GM19043 (cell line): ENCODE measurements around the gene ZNF17.
A peak's percentile ranks its signal among the peaks of the same experiment; 100 is the strongest.
"Not testable (repeated sequence)": the region's sequence is repeated elsewhere in the genome, so short reads cannot be mapped to it uniquely, and the experiment has no call there.

Source experiments
- ATAC-seq: cut with Tn5 transposase; IDR thresholded peaks from one replicate; pipeline ENCODE4 v1.9.1; 2021; ENCODE audit warnings: low read depth; ENCODE audit not compliant: unreplicated experiment

Gene ZNF17

GRCh38 chr19:57410877-57411671 is at the start of gene ZNF17:
Gene ZNF17 (plus strand): TSS chr19:57411161. CDS start chr19:57413616, 2,455 bp downstream.
- peak; percentile 99 for ATAC-seq

GRCh38 chr19:57362419-57362818 is 48.5 kb upstream of the ZNF17 start:
- no peak for ATAC-seq

GRCh38 chr19:57362997-57363687 is 47.8 kb upstream of the ZNF17 start, which contains the start of the genes TRAPPC2B and ZNF547:
Gene TRAPPC2B (plus strand): TSS chr19:57363551. CDS start chr19:57364834, 1,283 bp downstream.
Gene ZNF547 (plus strand): TSS chr19:57363551. CDS start chr19:57368556, 5,005 bp downstream.
- peak; percentile 94 for ATAC-seq

DNA sequence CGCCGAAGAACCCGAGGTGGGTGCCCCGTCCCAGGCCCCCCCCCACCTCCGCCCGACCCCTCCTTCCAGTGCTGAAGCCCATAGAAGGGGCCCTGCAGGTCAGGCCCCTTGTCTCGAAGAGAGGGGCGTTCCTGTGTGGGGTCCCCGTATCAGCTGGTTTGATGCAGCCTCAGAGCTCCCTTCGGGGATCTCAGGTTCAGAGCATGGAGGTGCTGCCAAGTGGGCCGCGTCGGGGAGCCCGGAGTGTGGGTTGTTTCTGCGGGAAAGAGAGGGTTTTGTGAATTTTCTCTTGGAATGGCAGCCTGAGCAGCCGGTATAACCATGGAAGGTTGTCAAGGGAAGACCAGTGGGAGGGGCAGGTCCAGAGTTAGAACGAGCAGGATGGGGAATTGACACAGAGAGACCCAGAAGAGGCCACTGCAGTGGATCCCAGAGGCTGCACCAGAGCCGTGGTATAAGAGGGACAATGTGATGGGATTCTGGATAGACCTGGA is 47.2 kb upstream of the ZNF17 start:
- ATAC-seq, result no peak

GRCh38 chr19:57366776-57367175 is 44.2 kb upstream of the ZNF17 start:
- ATAC-seq, result no peak

DNA sequence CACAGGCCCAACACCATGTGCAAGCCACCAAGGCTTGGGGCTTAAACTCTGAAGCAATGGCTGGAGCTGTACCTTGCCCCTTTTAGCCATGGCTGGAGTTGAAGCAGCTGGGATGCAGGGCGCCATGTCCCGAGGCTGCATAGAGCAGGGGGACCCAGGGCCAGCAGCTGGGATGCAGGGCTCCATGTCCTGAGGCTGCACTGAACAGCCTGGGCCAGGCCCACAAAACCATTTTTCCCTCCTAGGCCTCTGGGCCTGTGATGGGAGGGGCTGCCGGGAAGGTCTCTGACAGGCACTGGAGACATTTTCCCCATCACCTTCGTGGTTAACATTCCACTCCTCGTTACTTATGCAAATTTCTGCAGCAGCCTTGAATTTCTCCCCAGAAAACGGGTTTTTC is 36.8 kb upstream of the ZNF17 start:
- ATAC-seq, result no peak

- not testable (repeated sequence) for ATAC-seq
Observed at GRCh38 chr19:57374647-57375046, 36.3 kb upstream of the ZNF17 start.

- ATAC-seq, result no peak
Observed at GRCh38 chr19:57376151-57376550, 34.8 kb upstream of the ZNF17 start.

DNA sequence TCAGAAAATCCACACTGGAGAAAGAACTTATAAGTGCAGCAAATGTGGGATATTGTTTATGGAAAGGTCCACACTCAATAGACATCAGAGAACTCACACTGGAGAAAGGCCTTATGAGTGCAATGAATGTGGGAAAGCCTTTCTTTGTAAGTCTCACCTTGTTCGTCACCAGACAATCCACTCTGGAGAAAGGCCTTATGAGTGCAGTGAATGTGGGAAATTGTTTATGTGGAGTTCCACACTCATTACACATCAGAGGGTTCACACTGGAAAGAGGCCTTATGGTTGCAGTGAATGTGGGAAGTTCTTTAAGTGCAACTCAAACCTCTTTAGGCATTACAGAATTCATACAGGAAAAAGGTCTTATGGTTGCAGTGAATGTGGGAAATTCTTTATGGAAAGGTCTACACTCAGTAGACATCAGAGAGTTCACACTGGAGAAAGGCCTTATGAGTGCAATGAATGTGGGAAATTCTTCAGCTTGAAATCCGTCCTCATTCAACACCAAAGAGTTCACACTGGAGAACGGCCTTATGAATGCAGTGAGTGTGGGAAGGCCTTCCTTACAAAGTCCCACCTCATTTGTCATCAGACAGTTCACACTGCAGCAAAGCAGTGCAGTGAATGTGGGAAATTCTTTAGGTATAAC is 33.3 kb upstream of the ZNF17 start:
- ATAC-seq, result no peak

DNA sequence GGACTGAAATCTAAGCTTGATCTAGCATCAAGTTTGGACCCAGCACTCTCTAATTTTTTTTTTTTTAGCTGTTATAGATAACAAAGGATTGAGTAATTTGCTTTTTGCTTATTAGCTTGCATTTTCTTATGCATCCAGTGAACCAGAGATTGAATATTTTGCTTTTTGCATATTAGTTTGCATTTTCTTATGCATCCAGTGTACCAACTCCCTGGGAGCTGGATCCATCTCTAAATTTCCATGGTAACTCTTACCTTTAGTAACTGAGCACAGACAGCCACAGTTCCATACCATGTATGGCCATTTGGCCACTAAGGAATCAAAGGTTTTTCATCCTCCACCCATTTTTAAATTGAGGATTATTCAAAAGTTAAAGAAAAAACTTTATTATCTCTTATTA is 30.0 kb upstream of the ZNF17 start:
- ATAC-seq, result no peak

DNA sequence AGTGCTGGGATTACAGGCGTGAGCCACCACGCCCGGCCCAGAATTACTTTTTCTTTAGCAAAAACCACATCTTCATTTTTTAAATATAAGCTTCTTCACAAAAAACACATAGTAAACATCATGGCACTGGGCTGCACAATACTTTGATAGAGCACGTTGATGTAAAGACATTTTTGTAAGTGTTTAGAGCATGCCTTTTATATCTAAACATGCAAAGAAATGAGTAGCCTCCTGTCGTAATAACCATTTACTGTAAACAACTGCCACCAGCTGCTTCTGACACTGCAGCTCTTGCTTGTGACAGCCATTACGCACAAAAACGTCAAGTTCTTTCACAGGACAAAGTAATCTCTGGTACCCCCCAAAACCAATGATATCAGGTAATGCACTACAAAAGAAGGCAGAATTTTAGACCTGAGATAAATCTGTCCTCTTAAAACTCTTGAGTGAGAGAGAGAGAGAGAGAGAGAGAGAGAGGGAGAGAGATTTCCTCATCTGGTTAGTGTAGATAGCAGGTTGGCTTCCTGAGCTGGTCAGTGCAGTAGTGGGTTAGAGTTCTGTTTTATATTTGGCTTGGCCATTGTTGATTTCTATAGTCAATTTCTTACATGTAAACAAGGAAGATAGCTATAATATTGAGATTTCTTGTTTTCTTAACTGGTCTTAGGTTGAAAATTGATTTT is 28.0 kb upstream of the ZNF17 start:
- ATAC-seq, result no peak

GRCh38 chr19:57389194-57389729 is 21.7 kb upstream of the ZNF17 start:
- no peak for ATAC-seq

- peak; percentile 98 for ATAC-seq
Observed at GRCh38 chr19:57389730-57390598, 21.0 kb upstream of the ZNF17 start, which contains the start of gene ZNF548. Gene ZNF548 (plus strand): TSS chr19:57389854. CDS start chr19:57390100, 246 bp downstream.

DNA sequence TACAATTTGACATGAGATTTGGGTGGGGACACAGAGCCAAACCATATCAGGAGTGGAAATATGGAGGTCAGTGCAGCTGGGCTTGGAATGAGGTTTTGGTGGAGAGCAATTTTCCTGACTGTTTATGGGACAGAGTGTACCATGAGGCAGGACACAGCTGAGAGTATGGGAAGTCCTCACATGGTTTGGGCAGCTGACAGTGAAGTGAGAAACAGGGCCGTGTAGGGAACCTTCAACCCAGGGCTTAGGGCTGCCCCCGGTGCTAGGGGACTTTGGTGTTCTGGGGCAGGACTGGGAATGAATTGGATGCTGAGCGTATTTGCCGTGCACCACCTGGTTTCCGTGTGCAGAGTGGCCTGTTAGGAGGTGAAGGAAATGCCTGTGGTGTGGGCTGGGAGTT is 15.3 kb upstream of the ZNF17 start:
- ATAC-seq, result no peak

- ATAC-seq, result no peak
Observed at GRCh38 chr19:57398868-57399267, 12.1 kb upstream of the ZNF17 start.

GRCh38 chr19:57403737-57404563 is 7.0 kb upstream of the ZNF17 start:
- ATAC-seq, result no peak

DNA sequence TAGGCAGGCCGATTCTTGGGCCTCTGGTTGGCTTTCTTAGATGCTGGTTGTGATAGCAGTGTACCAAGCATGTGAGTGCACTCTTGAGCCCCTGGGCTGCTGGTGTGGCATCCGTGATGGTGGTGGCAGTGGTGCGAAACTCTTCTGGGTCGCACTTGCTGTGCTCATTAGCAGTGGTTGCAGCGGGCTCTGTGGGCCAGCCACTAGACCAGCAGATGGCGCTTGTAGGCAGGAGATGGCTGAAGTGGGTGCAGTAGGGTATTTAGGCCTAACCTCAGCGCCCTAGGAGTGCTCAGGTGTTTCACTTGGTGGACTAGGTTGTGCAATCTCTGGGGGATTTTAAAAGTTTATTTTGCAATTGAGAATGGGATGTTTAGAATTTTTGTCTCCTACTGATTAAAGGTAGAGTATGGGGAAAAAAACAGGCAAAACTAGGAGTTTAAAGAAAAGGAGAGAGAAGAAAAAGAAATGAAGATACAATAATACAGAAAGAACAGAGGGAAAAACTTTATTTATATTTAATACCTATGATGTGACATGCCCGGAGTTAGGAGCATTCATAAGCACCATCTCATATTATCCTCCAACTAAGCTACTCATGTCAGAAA is 4.3 kb upstream of the ZNF17 start:
- ATAC-seq, result no peak

- ATAC-seq, result no peak
Observed at GRCh38 chr19:57419439-57419838, 8.5 kb downstream of the ZNF17 start.
